MCF 10A (cell line): ENCODE results near the gene CORO2A. TPM values are rescaled to one million over a fixed set of nuclear protein-coding genes. Genes with fewer than 3 reads are reported as not detected.

ENCODE experiments used
- BruUV-seq: library from RNA; stranded (reverse); fragments of 400-500 nt; replicated peaks from 2 replicates; lab custom pipeline; 2021; lab: Mats Ljungman, UMichigan
- CTCF ChIA-PET: fragments of 300-600 bp; sonication (Branson Sonifier 250); formaldehyde crosslinking; extraction: SDS; loops from one replicate; lab custom pipeline; 2021; ENCODE audit warnings: antibody characterized with exemption, inconsistent platforms; lab: Yijun Ruan, JAX
- POLR2A ChIA-PET: fragments of 300-600, 350-650 bp; sonication (Branson Sonifier 250); formaldehyde crosslinking; extraction: SDS; loops from one replicate; lab custom pipeline; 2020; ENCODE audit warnings: antibody characterized with exemption, inconsistent platforms; lab: Yijun Ruan, JAX
- DNase-seq: peaks from one replicate; pipeline ENCODE4 v3.0.0-alpha.2; 2018; ENCODE audit not compliant: unreplicated experiment
- H3K27ac Mint-ChIP-seq: one replicate; pipeline ENCODE4 v1.8.0; 2022; ENCODE audit warnings: mild to moderate bottlenecking, low read depth, mixed read lengths; ENCODE audit not compliant: unreplicated experiment
- H3K27me3 Mint-ChIP-seq: one replicate; pipeline ENCODE4 v1.8.0; 2022; ENCODE audit warnings: mixed read lengths; ENCODE audit not compliant: insufficient read depth, unreplicated experiment
- H3K36me3 Mint-ChIP-seq: one replicate; pipeline ENCODE4 v1.8.0; 2022; ENCODE audit warnings: mild to moderate bottlenecking, moderate library complexity, mixed read lengths; ENCODE audit not compliant: insufficient read depth, unreplicated experiment
- H3K4me1 Mint-ChIP-seq: one replicate; pipeline ENCODE4 v1.8.0; 2022; ENCODE audit warnings: mixed read lengths; ENCODE audit not compliant: insufficient read depth, unreplicated experiment
- H3K4me3 Mint-ChIP-seq: one replicate; pipeline ENCODE4 v1.8.0; 2022; ENCODE audit warnings: mild to moderate bottlenecking, moderate library complexity, mixed read lengths; ENCODE audit not compliant: unreplicated experiment
- H3K9me3 Mint-ChIP-seq: one replicate; pipeline ENCODE4 v1.8.0; 2022; ENCODE audit warnings: mixed read lengths; ENCODE audit not compliant: unreplicated experiment
- intact Hi-C: fragments of 100-400 bp; cut with micrococcal nuclease; formaldehyde crosslinking; loops from 2 replicates; pipeline ENCODE4 v1.14.1; 2022
- total RNA-seq: library from RNA; stranded (reverse); gene quantifications from 2 replicates; pipeline ENCODE4 v1.2.3, GENCODE V29; 2022
- TF ChIP-seq, protein P1 (sequence below): fragments of 200-600 bp; IDR thresholded peaks from one replicate; pipeline ENCODE4 v1.8.0; 2022; ENCODE audit warnings: antibody characterized with exemption, mild to moderate bottlenecking; ENCODE audit not compliant: unreplicated experiment

CORO2A gene
- total RNA-seq, 1 experiment from 2014 or later, result 3.4 TPM

- DNase-seq, result no peak
- Mint-ChIP-seq H3K4me1 (peaks cover 8% of the 10 kb centered on the region), H3K36me3 (no peaks in the 10 kb centered on the region), H3K9me3 (no peaks in the 10 kb centered on the region), H3K27ac (no peak overlapping the region), H3K27me3 (no peaks in the 10 kb centered on the region), H3K4me3 (no peak overlapping the region)
- ChIA-PET POLR2A (no interaction called here), CTCF (interaction anchor here (0.6 to 0.9 kb wide), 2 partner anchors 63 to 108 kb away, joined by 3 read pairs; partner anchors contain the start of gene TRIM14)
- intact Hi-C loops, result no loop called here
- no TSS peak for BruUV-seq
- TF ChIP-seq, protein P1, sequence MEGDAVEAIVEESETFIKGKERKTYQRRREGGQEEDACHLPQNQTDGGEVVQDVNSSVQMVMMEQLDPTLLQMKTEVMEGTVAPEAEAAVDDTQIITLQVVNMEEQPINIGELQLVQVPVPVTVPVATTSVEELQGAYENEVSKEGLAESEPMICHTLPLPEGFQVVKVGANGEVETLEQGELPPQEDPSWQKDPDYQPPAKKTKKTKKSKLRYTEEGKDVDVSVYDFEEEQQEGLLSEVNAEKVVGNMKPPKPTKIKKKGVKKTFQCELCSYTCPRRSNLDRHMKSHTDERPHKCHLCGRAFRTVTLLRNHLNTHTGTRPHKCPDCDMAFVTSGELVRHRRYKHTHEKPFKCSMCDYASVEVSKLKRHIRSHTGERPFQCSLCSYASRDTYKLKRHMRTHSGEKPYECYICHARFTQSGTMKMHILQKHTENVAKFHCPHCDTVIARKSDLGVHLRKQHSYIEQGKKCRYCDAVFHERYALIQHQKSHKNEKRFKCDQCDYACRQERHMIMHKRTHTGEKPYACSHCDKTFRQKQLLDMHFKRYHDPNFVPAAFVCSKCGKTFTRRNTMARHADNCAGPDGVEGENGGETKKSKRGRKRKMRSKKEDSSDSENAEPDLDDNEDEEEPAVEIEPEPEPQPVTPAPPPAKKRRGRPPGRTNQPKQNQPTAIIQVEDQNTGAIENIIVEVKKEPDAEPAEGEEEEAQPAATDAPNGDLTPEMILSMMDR, result no peak
Observed at GRCh38 chr9:98182069-98182820, 10.2 kb downstream of the CORO2A start.

DNA sequence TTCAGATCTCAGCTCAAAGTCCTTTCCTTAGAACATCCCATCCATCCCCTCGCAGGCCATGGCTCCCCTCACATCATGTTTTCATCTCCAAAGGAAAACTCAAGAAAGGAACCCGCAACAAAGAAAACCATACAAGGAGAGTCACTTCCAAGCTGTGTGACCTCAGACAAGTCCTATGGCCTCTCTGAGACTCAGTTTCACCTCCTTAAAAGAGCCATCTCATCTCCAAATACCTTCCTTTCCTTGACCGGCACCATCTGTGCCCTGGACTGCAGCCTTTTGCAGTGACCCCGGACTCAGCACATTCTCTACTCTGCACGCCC is 10.7 kb downstream of the CORO2A start:
- intact Hi-C loops, result no loop called here
- no peak overlapping the region for H3K4me3 Mint-ChIP-seq
- DNase-seq, result no peak
- no peak overlapping the region for H3K27ac Mint-ChIP-seq
- peaks cover 8% of the 10 kb centered on the region for H3K4me1 Mint-ChIP-seq
- no peaks in the 10 kb centered on the region for H3K9me3 Mint-ChIP-seq
- TF ChIP-seq, protein P1, result no peak
- no TSS peak for BruUV-seq
- ChIA-PET POLR2A (no interaction called here), CTCF (no interaction called here)
- H3K27me3 Mint-ChIP-seq, result no peaks in the 10 kb centered on the region
- H3K36me3 Mint-ChIP-seq, result no peaks in the 10 kb centered on the region

DNA sequence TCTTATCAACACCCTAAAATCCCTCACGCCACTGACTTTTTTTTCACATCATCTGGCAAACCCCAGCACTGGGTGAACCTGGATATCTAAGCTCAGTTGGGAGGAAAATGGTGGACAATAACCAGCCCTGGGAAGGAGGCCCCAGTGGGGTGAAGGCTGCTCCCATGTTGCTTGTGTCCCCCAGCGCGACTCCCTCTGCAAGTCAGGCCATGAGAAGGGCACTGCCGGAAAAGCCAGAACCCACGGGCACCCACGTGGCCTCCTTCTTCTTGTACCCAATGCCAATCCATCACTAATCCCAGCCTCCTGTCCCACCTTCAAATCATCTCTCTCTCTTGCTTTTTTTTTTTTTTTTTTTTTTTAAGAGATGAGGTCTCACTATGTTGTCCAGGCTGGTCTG is 11.4 kb downstream of the CORO2A start:
- Mint-ChIP-seq H3K27ac (no peak overlapping the region), H3K27me3 (no peaks in the 10 kb centered on the region)
- CTCF ChIA-PET, result no interaction called here

More for the DNA sequence above, 11.4 kb downstream of the CORO2A start:
- Mint-ChIP-seq H3K4me3 (no peak overlapping the region), H3K9me3 (no peaks in the 10 kb centered on the region), H3K4me1 (peaks cover 8% of the 10 kb centered on the region), H3K36me3 (no peaks in the 10 kb centered on the region)
- no TSS peak for BruUV-seq
- POLR2A ChIA-PET, result no interaction called here
- intact Hi-C loops, result no loop called here
- TF ChIP-seq, protein P1, result no peak
- no peak for DNase-seq
